Measurements from ENCODE around the gene AFTPH.

The AFTPH gene

DNA sequence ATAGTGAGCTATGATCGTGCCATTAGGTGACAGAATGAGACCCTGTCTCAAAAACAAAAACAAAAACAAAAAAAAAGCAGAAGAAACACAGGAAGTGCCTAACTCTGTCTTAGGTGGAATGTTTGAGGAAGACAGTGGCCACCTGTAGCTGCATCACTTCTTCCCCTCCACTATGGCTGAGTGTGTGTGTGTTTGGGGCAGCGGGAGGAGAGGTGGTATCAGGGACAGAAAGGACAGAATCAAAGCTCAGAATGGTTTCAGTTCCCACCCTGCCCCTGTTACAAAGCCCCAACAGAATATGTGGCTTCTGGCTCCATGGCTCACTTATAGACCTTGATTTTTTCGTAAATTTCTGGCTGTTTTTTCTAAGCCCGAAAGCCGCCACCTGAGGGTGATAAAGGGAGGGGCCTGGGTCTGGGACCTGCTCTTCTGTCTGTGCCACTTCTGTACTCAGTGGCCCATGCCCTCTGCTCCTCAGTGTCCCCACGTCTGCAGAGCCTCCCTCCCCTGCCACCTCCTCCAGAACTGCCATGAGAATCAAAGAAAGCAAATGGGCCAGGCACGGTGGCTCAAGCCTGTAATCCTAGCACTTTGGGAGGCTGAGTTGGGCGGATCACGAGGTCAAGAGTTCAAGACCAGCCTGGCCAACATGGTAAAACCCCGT is 102.2 kb downstream of the AFTPH start:
- Histone ChIP-seq H3K9ac (ENCODE audit: low read depth, low read length) (no peak overlapping the region), H3K9me3 (ENCODE audit: control insufficient read depth, insufficient read depth, low read length) (no peaks in the 10 kb centered on the region), H3K4me1 (ENCODE audit: insufficient read depth, low read length) (peaks cover 18% of the 10 kb centered on the region; the same call in 1 of the 2 replicates), H3K36me3 (ENCODE audit: insufficient read depth, low read length) (no peaks in the 10 kb centered on the region)

DNA sequence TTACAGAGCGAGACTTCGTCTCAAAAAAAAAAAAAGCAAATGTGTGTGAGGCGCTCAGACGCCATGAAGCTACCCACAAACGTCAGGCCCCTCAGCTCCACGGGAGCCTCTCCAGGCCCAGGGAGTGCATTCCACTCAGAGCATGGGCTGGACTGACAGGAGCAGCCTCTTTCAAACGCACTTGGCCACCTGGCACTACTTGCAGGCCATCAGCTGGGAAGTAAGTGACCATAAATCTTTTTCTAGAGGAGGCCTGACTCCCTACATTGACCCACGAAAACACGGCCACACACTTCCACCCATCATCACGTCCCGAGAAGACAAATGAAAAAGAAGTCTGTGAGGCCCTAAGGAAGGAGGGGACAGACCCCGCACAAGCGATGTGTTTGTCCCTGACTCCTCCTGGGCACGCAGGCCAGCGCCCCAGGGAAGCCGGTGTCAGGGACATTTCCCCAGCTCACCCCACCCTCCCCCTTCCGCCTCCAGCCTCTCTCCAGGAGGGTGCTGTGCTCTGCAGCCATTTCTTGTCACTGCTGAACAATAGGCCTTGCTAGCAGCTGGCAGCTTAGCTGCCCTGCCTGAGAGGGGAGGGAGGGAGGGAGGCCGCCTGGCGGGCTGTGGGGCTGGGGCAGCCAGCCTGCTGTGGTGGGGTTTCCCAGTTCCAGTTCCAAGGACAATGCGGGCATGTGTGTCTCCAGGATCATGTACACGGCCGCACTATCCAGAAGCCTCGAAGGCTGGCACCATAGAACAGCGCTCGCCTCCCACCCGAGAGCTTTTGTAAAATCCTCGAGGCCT is 103.0 kb downstream of the AFTPH start:
- Histone ChIP-seq H3K9ac (ENCODE audit: low read depth, low read length) (no peak overlapping the region), H3K9me3 (ENCODE audit: control insufficient read depth, insufficient read depth, low read length) (no peaks in the 10 kb centered on the region), H3K4me1 (ENCODE audit: insufficient read depth, low read length) (peaks cover 17% of the 10 kb centered on the region; the same call in 1 of the 2 replicates)

DNA sequence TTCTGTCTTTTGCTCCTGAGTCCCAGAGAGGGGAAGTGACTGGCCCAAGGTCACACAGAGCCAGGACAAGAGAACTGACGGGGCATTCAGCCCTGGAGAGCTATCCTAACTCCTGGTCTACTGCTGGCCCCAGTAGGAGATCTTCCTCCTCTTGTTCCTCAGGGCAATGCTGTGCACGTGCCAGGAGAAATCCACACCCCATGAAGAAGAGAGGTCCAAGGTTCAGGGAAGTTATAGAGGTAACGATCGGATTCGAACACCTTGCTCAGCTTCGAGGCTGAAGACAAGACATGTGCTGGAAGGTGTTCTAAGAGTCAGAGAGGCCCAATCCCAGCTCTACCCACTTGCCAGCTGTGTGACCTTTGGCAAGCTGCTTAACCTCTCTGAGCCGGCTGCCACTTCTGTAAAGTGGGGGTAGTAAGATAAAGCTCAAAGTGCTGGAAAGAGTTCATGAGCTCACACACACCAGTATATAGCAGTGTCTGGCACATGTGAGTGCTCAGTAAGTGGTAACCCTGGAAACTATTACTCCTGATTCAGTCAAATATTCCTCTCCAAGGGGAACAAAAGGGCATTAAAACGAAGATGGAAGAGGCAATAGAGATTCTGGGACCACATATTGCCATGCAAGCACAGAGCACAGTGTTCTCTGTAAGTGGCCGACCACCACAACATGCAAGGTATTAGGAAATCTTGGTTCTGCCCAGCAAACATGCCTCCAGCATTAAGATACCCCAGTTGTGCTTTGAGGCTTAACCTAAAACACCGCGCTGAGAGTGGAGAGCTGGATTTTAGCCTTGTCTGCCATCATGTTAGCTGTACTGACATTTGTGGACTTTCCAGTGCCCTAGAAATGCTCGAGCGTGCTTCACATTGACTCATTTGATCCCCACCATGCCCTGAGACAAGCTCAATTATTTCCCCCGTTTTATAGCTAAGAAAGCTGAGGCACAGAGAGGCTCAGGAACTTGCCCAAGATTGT is 104.0 kb downstream of the AFTPH start:
- no peaks in the 10 kb centered on the region for H3K9me3 ChIP-seq (ENCODE audit: control insufficient read depth, insufficient read depth, low read length)
- peaks cover 4% of the 10 kb centered on the region; the same call in 1 of the 2 replicates for H3K36me3 ChIP-seq (ENCODE audit: insufficient read depth, low read length)
- peaks cover 10% of the 10 kb centered on the region; the same call in 1 of the 2 replicates for H3K4me1 ChIP-seq (ENCODE audit: insufficient read depth, low read length)
- H3K9ac ChIP-seq (ENCODE audit: low read depth, low read length) = no peak overlapping the region

More for the DNA sequence above, 103.0 kb downstream of the AFTPH start:
- H3K36me3 ChIP-seq (ENCODE audit: insufficient read depth, low read length) = no peaks in the 10 kb centered on the region

DNA sequence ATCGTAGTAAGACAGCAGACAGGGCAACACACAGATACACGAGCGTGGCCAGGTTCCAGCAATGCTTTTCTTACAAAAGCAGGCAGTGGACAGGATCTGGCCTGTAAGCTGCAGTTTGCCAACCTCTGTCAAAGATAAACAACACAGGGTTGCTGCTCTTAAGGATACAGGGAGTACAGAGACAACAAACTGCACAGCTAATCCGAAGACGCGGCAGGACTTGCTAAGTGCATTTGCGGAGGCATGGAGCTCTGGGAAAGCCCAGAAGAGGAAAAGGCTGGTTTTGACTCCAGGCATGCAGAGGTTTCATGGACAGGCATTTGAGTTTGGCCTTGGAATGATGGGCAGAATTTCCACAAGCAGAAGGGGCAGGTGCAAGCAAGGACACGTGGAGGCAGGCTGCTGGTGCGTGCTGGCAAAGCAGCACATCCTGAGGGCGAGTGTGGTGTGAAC is 105.2 kb downstream of the AFTPH start:
- Histone ChIP-seq H3K9me3 (ENCODE audit: control insufficient read depth, insufficient read depth, low read length) (no peaks in the 10 kb centered on the region), H3K36me3 (ENCODE audit: insufficient read depth, low read length) (peaks cover 6% of the 10 kb centered on the region; the same call in 1 of the 2 replicates), H3K9ac (ENCODE audit: low read depth, low read length) (no peak overlapping the region), H3K4me1 (ENCODE audit: insufficient read depth, low read length) (peaks cover 10% of the 10 kb centered on the region; the same call in 1 of the 2 replicates)

DNA sequence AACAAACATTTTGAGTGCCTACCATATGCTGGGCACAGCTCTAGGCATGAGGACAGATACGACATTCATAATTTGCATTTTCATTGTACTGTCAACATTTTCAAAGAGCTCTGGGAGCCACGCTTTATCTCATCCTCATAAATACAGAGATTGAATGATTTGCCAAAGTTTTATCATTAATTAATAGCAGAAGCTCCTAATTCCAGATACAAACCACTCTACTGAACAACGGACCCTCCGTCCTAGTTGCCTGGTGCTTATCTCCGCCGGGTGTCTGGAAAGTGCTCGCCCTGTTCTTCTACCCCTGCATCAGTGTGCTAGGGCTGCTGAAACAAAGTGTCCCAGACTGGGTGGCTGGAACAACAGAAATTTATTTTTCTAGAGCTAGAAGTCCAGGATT is 105.7 kb downstream of the AFTPH start:
- Histone ChIP-seq H3K36me3 (ENCODE audit: insufficient read depth, low read length) (peaks cover 6% of the 10 kb centered on the region; the same call in 1 of the 2 replicates), H3K9ac (ENCODE audit: low read depth, low read length) (no peak overlapping the region), H3K9me3 (ENCODE audit: control insufficient read depth, insufficient read depth, low read length) (no peaks in the 10 kb centered on the region), H3K4me1 (ENCODE audit: insufficient read depth, low read length) (peaks cover 10% of the 10 kb centered on the region; the same call in 1 of the 2 replicates)

DNA sequence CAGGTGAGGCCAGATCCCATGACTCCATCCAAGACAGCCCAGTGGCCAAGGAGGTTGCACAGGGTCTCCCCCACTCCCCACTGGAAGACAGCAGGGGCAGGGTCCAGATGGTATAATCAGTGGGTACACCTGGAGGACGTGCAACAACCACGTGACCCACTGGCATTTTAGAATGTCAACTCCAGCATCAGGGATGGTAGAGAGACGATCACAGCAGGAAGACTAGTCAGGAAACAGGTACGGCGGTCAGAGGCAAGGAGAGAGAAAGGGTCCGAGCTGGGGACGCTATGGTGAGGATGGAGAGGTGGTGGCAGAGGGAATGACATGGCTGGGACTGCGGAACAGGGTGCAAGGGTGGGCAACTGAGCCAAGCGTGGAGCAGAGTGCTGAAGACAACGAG is 106.6 kb downstream of the AFTPH start:
- Histone ChIP-seq H3K9me3 (ENCODE audit: control insufficient read depth, insufficient read depth, low read length) (no peaks in the 10 kb centered on the region), H3K4me1 (ENCODE audit: insufficient read depth, low read length) (peaks cover 10% of the 10 kb centered on the region; the same call in 1 of the 2 replicates), H3K36me3 (ENCODE audit: insufficient read depth, low read length) (peaks cover 10% of the 10 kb centered on the region; the same call in 1 of the 2 replicates), H3K9ac (ENCODE audit: low read depth, low read length) (no peak overlapping the region)

DNA sequence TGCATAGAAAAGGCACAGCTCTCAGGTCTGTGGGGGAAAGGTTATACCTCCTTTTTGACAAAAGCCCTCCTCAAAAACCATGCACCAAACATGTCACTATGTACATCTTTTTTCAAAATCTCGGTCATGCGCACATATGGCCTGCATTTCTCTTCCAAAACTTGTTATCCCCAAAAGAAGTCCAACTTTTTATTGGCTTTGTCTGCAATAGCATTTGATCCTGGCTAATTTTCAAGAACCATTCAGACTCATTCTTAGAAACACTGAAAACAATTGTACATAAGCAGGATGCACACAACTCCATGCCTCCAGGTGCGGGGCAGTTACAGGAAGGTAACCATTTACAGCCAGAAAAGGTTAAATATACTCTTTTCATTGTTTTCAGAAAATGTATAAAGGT is 107.6 kb downstream of the AFTPH start:
- no peak overlapping the region for H3K9ac ChIP-seq (ENCODE audit: low read depth, low read length)
- H3K4me1 ChIP-seq (ENCODE audit: insufficient read depth, low read length) = peaks cover 12% of the 10 kb centered on the region; the same call in 1 of the 2 replicates
- peaks cover 12% of the 10 kb centered on the region; the same call in 1 of the 2 replicates for H3K36me3 ChIP-seq (ENCODE audit: insufficient read depth, low read length)
- H3K9me3 ChIP-seq (ENCODE audit: control insufficient read depth, insufficient read depth, low read length) = no peaks in the 10 kb centered on the region

DNA sequence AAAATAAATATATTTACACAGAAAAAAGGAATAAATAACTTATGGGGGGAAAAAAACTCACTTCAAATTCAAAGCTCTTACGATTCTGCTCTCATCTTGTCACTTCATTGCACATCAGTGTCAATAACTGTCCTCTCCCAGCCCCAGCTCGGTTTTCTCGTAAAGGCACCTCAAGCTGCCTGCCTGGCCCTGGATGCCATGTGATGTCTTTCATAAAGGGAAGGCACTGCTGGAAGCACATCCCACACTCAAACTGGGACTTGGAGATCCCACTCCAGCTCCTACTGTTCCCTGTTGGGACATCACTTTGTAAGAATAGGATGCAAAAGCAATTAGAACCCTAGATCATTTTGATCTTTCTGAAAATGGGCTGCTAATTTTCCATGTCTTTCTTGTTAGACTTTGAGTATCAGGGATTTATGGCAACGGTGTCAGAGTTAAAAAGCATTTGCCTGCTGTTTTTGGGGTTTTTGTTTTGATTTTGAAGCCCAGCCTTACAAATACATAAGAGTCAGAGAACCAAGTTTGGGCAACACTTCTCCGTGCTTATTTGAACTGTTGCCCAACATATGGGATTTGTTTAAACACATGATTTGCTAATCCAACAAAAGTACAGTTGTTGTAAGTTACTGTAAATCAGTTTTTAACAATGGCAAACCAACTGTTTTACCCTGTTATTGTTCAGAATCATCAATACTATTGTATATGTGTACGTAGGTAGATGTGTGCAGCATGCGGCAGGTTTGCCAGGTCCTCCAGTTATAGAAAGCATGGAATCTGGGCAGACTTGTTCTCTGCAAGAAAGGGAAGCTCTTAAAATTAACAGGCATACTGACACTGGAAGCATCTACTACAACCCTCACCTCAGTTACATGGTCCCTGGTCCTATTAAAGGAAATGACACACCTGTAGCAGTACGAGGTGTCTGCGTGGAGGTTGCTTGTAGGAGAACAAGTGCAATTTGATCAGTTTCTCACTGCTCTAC is 109.0 kb downstream of the AFTPH start:
- H3K36me3 ChIP-seq (ENCODE audit: insufficient read depth, low read length) = peaks cover 12% of the 10 kb centered on the region; the same call in 1 of the 2 replicates
- no peak overlapping the region for H3K9ac ChIP-seq (ENCODE audit: low read depth, low read length)

DNA sequence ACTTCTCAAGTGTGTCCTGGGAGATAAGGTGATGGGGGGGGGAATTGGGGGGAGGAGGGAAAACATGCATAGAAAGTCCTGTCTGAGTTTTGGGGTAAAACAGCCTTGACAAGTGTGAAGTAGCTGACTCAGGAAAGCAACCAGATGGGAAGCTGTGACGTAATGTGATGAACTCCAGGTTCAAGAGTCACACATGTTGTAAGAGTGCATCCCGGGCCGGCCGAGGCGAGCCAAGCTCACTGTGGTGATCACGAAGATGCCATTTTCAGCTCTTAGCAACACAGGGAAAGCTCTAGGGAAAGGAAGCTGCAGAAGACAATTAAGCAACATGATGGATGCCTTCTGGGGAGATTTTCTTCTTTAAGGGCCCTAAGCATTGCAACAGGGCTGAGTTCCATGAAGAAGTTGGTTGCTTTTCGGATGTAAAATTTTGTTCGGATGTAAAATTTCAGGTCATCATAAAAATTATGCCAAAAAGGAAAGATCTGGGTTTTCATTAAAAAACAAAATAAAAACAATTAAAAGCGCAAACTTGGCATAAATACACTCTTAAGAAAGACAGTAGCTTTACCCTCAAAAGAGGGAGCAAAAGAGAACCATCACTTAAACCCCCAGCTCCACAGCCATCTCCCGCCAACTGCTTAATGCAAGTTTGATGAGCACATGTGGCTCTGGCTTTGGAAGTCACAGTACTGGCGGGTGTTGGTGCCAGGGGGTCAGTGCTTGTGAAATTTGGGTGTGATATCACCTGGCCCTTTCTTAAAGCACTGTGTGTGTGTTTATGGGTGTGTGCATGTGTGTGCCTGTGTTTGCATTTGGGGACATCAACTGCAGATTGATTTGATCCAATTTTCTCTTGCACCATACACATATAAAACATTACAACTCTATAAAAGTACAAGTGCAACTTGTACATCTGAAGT is 110.5 kb downstream of the AFTPH start:
- no peaks in the 10 kb centered on the region for H3K9me3 ChIP-seq (ENCODE audit: control insufficient read depth, insufficient read depth, low read length)
- H3K4me1 ChIP-seq (ENCODE audit: insufficient read depth, low read length) = peaks cover 20% of the 10 kb centered on the region
- H3K9ac ChIP-seq (ENCODE audit: low read depth, low read length) = no peak overlapping the region
- peaks cover 12% of the 10 kb centered on the region; the same call in 1 of the 2 replicates for H3K36me3 ChIP-seq (ENCODE audit: insufficient read depth, low read length)

More for the DNA sequence above, 109.0 kb downstream of the AFTPH start:
- no peaks in the 10 kb centered on the region for H3K9me3 ChIP-seq (ENCODE audit: control insufficient read depth, insufficient read depth, low read length)
- H3K4me1 ChIP-seq (ENCODE audit: insufficient read depth, low read length) = peaks cover 16% of the 10 kb centered on the region; the same call in 1 of the 2 replicates

DNA sequence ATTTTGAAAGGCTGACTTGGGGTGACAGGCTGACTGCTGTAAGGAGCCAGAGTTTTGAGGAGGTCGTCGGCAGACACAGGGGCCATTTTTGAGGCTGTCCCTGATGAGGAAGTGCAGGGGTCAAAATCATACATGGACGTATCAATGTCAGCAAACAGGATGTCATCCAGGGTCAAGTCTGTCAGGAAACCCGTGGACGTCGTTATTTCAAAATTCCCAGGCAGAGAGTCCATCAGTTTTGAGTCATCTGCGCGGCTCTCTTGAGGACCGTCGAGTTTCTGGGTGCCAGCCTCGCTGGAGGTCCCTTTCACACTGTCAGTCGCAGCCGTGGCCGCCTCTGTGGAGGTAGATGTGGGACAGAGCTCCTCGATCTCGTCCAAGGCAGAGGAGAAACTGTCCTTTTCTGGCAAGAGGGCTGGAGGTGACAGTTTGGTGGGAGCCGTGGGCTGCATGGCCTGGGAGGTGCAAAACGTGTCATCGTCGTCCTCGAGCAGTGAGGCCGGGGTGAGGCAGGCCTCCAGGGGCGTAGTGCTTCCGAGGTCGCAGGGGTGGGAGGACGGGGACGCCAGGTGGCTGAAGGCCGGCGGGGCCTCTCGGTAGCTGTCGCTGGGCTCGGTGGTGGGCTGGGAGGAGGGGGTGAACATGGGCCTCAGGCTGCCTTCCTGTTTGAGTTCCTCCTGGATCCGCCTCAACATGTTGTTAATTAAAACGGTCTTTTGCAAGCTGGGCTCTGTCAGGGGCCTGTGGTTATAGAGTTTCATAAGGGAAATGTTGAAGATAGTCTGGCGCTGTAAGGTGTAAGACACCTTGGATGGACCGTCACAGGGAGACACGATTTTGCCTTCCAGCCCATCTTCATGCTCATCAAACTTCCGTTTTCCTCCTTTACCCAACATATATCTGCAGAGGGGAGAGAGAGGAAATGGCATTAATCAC is 112.1 kb downstream of the AFTPH start:
- H3K9me3 ChIP-seq (ENCODE audit: control insufficient read depth, insufficient read depth, low read length) = no peaks in the 10 kb centered on the region
- peaks cover 32% of the 10 kb centered on the region for H3K4me1 ChIP-seq (ENCODE audit: insufficient read depth, low read length)
- H3K9ac ChIP-seq (ENCODE audit: low read depth, low read length) = no peak overlapping the region
- peaks cover 12% of the 10 kb centered on the region; the same call in 1 of the 2 replicates for H3K36me3 ChIP-seq (ENCODE audit: insufficient read depth, low read length)

DNA sequence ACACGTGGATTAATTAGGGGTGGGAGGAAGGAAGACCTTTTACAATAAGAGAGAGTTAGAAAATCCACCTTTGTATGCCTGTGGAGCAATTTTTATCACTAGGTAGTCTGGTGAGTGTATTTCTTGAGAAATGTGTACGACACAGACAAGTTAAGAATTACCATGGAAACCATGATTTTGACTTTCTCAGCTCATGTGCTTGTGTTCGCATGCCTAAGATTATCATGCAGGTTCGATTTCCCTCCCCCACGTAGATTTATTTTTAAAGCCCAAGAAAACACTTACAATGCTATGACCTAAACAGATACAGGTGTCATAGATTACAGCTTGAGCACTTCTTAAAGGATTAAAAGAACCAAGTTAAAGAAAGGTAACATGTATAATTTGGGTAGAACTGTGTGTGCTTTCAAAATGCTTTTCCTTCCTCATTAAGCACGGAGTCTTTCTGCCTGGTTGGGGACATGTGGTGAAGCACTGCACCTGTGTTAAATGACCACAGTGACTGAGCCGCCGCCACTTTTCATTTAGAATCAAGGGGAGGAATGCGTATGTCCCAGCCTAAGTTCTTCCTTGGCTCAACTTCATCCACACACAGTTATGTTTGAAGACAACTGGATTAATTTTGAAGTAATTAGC is 113.0 kb downstream of the AFTPH start:
- Histone ChIP-seq H3K4me1 (ENCODE audit: insufficient read depth, low read length) (peaks cover 40% of the 10 kb centered on the region), H3K9me3 (ENCODE audit: control insufficient read depth, insufficient read depth, low read length) (no peaks in the 10 kb centered on the region), H3K36me3 (ENCODE audit: insufficient read depth, low read length) (peaks cover 12% of the 10 kb centered on the region; the same call in 1 of the 2 replicates), H3K9ac (ENCODE audit: low read depth, low read length) (no peak overlapping the region)
